ENCODE measurements around the gene RAB29.

The RAB29 gene

GRCh38 chr1:205792961-205793673 lies 17.8 kb upstream of the RAB29 start:
- peak; percentile 56 for DNase-seq
- Histone ChIP-seq H3K4me3 (ENCODE audit: low read depth, low read length) (no peak overlapping the region), H3K9me3 (ENCODE audit: severe bottlenecking) (no peaks in the 10 kb centered on the region), H3K27me3 (ENCODE audit: insufficient read depth, low read depth, severe bottlenecking) (no peaks in the 10 kb centered on the region), H3K27ac (peak overlapping the region; percentile 8; the same call in 1 of the 2 replicates), H3K36me3 (peaks cover 68% of the 10 kb centered on the region)
- no peak for TF ChIP-seq CTCF (IDR thresholded peaks at IDR 0.05; ENCODE audit: low read depth, low read length)

- Histone ChIP-seq H3K36me3 (peaks cover 62% of the 10 kb centered on the region), H3K27ac (no peak overlapping the region)
- TF ChIP-seq CTCF (IDR thresholded peaks at IDR 0.05; ENCODE audit: low read depth, low read length), result no peak
Measured at GRCh38 chr1:205792481-205792881, 17.2 kb upstream of the RAB29 start.

DNA sequence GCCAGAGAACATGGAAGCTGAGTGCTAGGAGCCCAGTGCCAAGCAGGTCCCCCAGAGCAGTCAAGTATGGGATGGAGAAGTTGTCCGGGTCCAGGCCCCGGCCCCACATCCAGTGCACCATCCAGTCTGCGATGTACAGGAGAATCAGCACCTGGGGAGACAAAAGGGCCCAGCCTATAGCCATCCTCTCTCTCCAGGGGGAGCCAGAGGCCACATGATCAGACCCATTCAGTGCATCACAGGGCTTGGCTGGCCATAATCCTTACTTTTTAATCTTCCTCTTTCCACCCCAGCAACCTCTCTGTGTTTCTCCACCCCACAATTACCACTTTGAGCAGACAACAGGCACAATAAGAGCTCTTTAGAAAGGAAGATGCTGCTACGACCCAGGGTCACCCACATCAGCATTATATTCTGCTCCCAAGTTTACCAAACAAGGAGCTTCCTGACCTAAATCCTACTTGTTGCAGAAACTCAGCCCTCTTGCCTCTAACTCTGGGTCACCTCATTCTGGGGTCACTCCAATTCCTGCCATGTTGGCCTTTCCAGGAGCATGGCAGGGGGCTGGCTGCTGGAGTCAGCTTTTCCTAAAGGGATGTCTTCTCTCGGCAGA lies 16.4 kb upstream of the RAB29 start:
- TF ChIP-seq CTCF (IDR thresholded peaks at IDR 0.05; ENCODE audit: low read depth, low read length), result peak; percentile 100
- Histone ChIP-seq H3K36me3 (peaks cover 54% of the 10 kb centered on the region), H3K4me3 (ENCODE audit: low read depth, low read length) (no peak overlapping the region), H3K27me3 (ENCODE audit: insufficient read depth, low read depth, severe bottlenecking) (no peaks in the 10 kb centered on the region), H3K9me3 (ENCODE audit: severe bottlenecking) (no peaks in the 10 kb centered on the region), H3K27ac (peak overlapping the region; percentile 7)
- DNase-seq, result peak; percentile 93

More at GRCh38 chr1:205792481-205792881, 17.2 kb upstream of the RAB29 start:
- no peak for DNase-seq
- Histone ChIP-seq H3K9me3 (ENCODE audit: severe bottlenecking) (no peaks in the 10 kb centered on the region), H3K27me3 (ENCODE audit: insufficient read depth, low read depth, severe bottlenecking) (no peaks in the 10 kb centered on the region), H3K4me3 (ENCODE audit: low read depth, low read length) (no peak overlapping the region)

DNA sequence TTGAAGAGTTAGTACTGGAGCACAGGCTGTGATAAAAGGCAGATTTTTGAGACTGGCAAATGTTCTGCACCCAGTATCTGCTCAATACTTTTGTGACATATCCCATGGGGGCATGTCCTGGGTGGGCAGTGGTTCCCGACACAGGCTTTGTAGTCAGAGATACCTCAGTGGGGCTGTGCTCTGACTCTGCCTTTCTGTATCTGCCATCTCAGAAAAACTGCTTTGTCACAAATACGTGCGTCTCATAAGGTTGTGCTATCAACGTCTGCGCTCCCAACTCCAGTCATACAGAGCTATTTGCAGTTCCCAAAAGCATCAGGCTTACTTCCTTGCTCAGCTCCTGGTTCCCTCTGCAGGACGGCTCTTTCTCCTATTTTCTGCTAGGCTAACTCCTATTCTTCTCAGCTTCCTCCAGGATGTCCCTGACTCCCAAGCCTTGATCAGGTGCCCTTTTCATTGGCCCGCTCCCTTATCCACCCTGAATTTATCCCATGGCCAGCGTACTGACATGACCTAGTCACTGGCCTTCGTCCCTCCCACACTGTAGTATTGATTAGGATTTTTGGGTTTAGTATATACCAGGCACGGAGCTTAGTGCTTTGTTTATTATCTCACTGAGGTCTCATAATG lies 12.1 kb upstream of the RAB29 start:
- no peak overlapping the region for H3K27ac ChIP-seq
- no peak overlapping the region for H3K4me3 ChIP-seq (ENCODE audit: low read depth, low read length)
- no peak for TF ChIP-seq CTCF (IDR thresholded peaks at IDR 0.05; ENCODE audit: low read depth, low read length)
- DNase-seq, result no peak
- H3K36me3 ChIP-seq, result peaks cover 25% of the 10 kb centered on the region
- no peaks in the 10 kb centered on the region for H3K27me3 ChIP-seq (ENCODE audit: insufficient read depth, low read depth, severe bottlenecking)
- H3K9me3 ChIP-seq (ENCODE audit: severe bottlenecking), result no peaks in the 10 kb centered on the region

GRCh38 chr1:205786601-205787000 lies 11.3 kb upstream of the RAB29 start:
- no peak for TF ChIP-seq CTCF (IDR thresholded peaks at IDR 0.05; ENCODE audit: low read depth, low read length)
- Histone ChIP-seq H3K27ac (no peak overlapping the region), H3K27me3 (ENCODE audit: insufficient read depth, low read depth, severe bottlenecking) (no peaks in the 10 kb centered on the region), H3K9me3 (ENCODE audit: severe bottlenecking) (no peaks in the 10 kb centered on the region), H3K36me3 (peaks cover 18% of the 10 kb centered on the region), H3K4me3 (ENCODE audit: low read depth, low read length) (no peak overlapping the region)
- no peak for DNase-seq

All from WERI-Rb-1 (cell line).